ENCODE results near the gene CAMK1D.
"Not testable (repeated sequence)": the region's sequence is repeated elsewhere in the genome, so short reads cannot be mapped to it uniquely, and the experiment has no call there.

CAMK1D gene

GRCh38 chr10:12431151-12432101, 82.1 kb downstream of the CAMK1D start:
- DNase-seq: peak in 1 of 2 experiments; percentile 37

- DNase-seq: peak; percentile 78 to 81
These were observed 83.2 kb downstream of the CAMK1D start for GRCh38 chr10:12432402-12433189.

- DNase-seq: peak in 1 of 2 experiments; percentile 25
These were observed 84.9 kb downstream of the CAMK1D start for GRCh38 chr10:12434277-12434676.

- not testable (repeated sequence) for DNase-seq
These were observed 85.3 kb downstream of the CAMK1D start for GRCh38 chr10:12434677-12435076.

- peak; percentile 17 to 32 for DNase-seq
These were observed 86.0 kb downstream of the CAMK1D start for GRCh38 chr10:12435348-12435747.

GRCh38 chr10:12438919-12439692, 89.8 kb downstream of the CAMK1D start:
- DNase-seq: no peak

- DNase-seq: not testable (repeated sequence)
These were observed 90.4 kb downstream of the CAMK1D start for GRCh38 chr10:12439767-12440166.

- no peak for DNase-seq
These were observed 93.7 kb downstream of the CAMK1D start for GRCh38 chr10:12443026-12443425.

GRCh38 chr10:12444981-12445700, 95.8 kb downstream of the CAMK1D start:
- DNase-seq: no peak

GRCh38 chr10:12445701-12446334, 96.5 kb downstream of the CAMK1D start:
- DNase-seq: no peak

GRCh38 chr10:12448340-12448728, 99.0 kb downstream of the CAMK1D start:
- DNase-seq: no peak

- peak; percentile 33 to 47 for DNase-seq
These were observed 99.5 kb downstream of the CAMK1D start for GRCh38 chr10:12448729-12449391.

- no peak for DNase-seq
These were observed 106.0 kb downstream of the CAMK1D start for GRCh38 chr10:12455318-12455717.

- DNase-seq: no peak
These were observed 106.4 kb downstream of the CAMK1D start for GRCh38 chr10:12455766-12456165.

GRCh38 chr10:12459340-12459739, 110.0 kb downstream of the CAMK1D start:
- no peak for DNase-seq

GRCh38 chr10:12459762-12460161, 110.4 kb downstream of the CAMK1D start:
- no peak for DNase-seq

- no peak for DNase-seq
These were observed 114.1 kb downstream of the CAMK1D start for GRCh38 chr10:12463459-12463838.

GRCh38 chr10:12465385-12466136, 116.2 kb downstream of the CAMK1D start:
- DNase-seq: no peak

GRCh38 chr10:12466704-12467305, 117.5 kb downstream of the CAMK1D start:
- peak; percentile 76 to 84 for DNase-seq

GRCh38 chr10:12469345-12469744, 120.0 kb downstream of the CAMK1D start:
- no peak for DNase-seq
